GM19397 (cell line): ENCODE results near the gene MPI.
"Not testable (repeated sequence)": the region's sequence is repeated elsewhere in the genome, so short reads cannot be mapped to it uniquely, and the experiment has no call there.

ENCODE experiments used
- ATAC-seq: cut with Tn5 transposase; IDR thresholded peaks from one replicate; pipeline ENCODE4 v1.9.1; 2021; ENCODE audit warnings: mild to moderate bottlenecking, moderate library complexity; ENCODE audit not compliant: unreplicated experiment

Gene MPI

GRCh38 chr15:74890665-74890960 lies 771 bp downstream of the MPI start:
- ATAC-seq = no peak

- ATAC-seq = no peak
Observed at GRCh38 chr15:74891469-74891868, 1.6 kb downstream of the MPI start.

GRCh38 chr15:74892313-74892712 lies 2.5 kb downstream of the MPI start:
- ATAC-seq = no peak

- ATAC-seq = no peak
Observed at GRCh38 chr15:74892931-74893330, 3.1 kb downstream of the MPI start.

DNA sequence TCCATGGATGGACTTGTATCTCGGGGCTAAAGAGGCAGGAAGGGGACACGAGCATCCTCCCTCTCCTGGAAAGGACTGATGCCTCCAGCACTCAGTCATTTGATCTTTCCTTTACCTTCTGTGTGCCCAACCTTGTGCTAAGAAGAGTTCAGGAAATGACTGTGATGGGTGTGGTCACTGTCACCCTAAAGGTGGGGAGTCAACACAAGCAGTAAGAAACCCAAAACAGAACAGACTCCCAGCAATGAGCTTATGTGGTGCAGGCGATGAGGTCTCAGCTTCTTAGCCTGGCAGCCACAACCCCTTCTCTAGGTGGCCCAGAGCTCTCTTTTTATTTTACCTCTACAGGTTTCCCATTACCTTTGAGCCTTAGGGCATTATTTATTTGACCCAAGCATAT lies 3.8 kb downstream of the MPI start:
- ATAC-seq = no peak

DNA sequence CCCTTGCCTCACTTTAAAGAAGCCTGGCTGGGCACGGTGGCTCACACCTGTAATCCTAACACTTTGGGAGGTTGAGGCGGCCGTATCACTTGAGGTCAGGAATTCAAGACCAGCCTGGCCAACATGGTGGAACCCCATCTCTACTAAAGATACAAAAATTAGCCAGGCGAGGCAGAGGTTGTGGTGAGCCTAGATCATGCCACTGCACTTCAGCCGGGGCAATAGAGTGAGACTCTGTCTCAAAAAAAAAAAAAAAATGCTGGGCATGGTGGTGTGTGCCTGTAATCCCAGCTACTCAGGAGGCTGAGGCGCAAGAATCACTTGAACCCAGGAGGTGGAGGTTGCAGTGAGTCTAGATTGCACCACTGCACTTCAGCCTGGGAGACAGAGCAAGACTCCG lies 4.5 kb downstream of the MPI start:
- ATAC-seq = not testable (repeated sequence)

GRCh38 chr15:74895830-74896229 lies 6.0 kb downstream of the MPI start:
- no peak for ATAC-seq

DNA sequence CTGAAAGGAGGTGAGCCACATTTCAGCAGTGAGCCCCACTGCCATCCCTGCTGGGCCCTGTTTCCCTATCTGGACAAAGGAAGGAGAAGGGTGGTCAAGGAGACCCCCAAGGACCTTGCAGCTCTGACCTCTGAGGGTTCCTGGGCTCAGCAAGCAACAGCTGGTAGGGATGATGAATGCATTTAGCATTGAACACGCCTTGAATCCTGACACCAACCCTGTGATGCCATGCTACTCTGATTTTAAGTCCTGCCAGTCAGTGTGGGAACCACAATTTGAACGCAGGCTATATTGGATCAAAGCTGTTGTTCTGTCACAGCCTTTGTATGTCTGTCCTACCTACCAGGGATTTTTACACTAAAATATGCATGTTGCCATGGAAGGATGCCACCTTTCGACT lies 6.5 kb downstream of the MPI start:
- ATAC-seq = no peak

DNA sequence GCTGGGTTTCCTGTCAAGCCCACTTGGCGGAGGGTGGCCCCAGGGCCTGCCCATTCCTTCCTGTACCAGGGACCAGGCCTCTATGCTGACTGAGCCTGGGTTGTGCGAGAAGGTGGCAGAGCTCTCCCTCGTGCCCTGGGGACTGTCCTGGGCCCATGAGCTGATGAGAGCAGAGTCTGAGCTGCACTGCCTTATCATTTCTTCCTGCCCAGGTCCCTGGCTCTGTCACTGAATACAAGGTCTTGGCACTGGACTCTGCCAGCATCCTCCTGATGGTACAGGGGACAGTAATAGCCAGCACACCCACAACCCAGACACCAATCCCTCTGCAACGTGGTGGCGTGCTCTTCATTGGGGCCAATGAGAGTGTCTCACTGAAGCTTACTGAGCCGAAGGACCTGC lies 7.5 kb downstream of the MPI start:
- no peak for ATAC-seq

DNA sequence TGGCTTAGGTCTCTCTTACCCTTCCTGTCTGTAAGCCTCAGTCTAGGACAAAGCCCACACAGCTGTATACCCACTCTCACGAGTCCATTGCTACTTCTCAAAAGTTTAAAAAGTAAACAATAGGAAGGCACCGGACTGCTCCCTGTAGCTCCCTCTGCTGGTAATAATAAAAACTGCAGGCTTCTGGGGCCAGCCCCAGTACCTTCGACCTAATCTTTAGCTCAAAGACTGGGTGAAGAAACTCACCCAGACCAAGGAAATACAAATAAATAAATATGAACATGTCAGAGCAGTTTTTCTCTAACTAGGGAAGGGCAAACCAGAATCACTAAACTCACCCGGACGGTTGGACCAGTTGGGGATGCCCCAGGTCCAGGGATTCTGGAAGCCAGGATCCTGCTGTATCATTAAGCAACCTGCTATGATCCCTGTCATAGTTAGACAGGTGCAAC lies 11.8 kb downstream of the MPI start:
- no peak for ATAC-seq

DNA sequence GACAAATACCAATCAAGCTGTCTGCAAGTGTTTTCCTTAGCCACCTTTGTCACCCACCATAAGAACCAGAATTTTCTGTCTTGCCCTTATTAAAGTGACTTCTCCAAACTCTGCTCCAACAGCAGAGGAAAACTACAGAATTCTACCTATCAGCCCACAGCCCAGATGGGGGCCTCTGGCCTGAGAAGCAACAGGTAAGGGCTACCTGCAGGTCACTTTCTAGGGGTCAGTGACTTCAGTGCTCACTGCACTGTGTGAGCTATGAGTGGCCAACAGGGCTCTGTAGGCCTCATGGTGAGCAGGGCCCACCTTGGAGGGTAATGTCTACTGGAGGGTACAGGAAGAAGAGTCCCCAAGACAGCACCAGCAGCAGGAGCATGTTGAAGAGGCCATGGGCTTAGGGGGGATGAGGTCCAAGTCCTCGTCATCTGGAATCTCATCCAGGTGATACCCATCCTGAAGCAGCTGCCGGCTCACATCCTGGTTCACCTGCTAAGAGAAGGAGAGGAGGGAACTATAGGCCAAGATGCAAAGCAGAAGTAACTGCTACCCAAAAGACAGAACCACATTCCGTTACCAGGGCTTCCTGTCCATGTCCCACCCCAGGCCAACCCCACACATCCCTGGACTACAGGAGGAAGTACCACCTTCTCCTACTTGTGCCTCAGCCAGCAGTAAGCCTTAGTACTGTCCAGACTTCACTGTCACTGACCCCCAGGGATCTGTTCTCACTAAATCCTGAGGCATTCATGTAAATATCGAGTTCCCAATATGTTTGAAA lies 12.6 kb downstream of the MPI start:
- ATAC-seq = no peak

GRCh38 chr15:74903676-74904075 lies 13.8 kb downstream of the MPI start:
- ATAC-seq = no peak

DNA sequence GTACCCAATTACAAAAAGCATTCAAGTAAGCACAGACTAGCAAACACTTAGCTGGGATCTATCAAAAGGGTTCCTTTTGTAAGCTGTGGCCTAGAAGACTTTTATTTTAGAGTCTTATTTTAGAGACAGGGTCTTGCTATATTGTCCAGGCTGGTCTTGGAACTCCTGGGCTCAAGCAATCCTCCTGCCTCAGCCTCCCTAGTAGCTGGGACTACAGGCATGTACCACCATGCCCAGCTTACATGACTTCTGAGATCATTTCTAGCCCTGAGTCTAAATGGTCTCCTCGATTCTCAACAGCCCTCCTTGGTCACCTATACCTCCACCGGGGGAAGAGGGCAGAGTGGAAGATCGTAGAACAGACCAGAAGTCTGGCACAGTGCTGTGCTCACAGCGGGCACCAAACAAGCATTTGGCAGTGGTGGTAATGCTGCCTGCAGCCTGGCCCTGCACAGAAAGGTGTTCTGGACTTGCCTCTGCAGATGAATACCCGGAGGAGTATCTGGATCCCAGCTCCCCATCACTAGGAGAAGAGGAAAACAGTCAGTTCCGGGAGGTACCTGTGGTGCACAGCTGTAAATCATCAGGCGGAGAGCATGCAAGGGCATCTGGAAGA lies 14.5 kb downstream of the MPI start:
- no peak for ATAC-seq

DNA sequence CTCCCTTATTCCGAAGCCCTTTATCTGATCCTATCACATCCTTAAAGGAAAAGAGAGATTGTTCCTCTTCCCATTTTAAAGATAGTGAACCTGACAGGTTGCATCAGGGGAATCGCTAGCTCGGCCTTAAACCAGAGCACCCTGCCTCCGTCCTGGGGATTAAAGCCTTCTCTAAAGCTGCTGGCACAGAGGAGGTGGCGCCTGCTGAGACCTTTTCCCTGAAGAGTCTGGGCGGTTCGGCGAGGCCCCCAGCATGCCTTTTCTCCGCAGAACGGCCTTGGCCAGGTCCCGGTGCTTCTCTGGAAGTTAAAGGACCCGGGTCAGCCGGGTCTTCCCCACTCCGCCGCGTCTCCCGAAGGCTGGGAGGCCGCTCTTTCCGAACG lies 16.2 kb downstream of the MPI start:
- peak; percentile 11 for ATAC-seq

GRCh38 chr15:74906450-74907162 lies 16.8 kb downstream of the MPI start, which contains the start of gene FAM219B:
Gene FAM219B, minus strand, starts transcription at chr15:74906851. Its CDS starts 51 bp downstream, at chr15:74906800.
- ATAC-seq = peak; percentile 87

DNA sequence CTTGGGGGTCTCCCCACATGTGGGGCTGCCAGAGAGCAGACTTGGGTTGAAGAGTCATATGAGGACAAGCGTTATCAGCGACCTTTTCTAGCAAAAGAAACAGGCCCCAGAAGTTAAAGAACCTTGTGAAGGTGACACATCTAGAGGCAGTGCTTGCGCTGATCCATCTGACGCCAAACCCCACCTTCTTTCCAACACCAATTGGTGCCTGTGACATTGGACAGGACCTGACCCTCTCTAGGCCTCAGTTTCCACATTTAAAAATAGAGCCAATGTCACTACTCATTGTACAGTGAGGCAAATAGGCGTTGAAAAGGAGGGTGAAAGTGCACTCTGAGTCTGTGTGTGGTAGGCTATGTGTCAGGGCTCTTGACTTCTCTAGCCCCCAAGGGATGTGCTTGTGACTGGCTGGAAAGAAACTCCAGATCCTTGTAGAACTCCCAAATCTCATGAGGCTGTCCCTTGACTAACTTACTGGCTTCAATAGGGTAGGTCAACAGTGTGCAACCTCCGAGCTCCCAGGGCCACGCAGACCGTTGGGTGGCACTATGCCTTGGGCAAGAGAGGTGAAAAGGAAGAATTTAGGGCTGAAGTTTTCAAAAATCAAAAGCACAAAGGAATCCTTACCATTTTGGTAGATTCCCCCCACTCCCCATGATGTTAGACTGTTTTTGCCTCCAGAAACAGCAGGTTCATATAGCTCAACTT lies 17.5 kb downstream of the MPI start:
- ATAC-seq = no peak

DNA sequence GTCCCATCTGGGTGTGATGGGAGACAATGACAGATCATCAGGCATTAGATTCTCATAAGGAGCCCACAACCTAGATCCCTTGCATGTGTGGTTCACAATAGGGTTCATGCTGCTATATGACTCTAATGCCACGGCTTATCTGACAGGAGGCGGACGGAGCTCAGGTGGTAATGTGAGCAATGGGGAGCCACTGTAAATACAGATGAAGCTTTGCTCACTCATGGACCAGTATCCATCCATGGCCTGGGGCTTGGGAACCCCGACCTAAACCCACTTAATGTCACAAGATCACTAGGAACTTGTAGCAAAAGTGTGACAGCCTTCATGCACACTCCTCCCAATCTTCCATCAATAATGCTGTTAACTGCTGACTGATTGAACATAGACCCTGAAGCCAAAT lies 18.8 kb downstream of the MPI start:
- no peak for ATAC-seq

DNA sequence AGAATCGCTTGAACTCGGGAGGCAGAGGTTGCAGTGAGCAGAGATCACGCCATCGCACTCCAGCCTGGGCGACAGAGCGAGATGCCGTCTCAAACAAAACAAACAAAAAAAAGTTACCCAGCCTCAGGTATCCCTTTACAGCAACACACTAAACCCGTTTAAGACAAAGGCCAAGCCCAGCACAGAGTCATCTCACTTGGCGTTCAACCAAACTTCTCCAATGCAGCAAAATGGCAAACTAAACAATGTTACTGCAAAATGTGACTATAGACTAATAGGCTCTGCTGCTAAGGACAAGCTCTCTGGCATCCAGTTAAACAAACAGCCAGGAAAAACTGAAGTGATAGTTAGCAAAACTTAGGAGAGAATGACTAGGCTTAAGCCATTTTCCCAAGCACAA lies 23.2 kb downstream of the MPI start:
- ATAC-seq = no peak

DNA sequence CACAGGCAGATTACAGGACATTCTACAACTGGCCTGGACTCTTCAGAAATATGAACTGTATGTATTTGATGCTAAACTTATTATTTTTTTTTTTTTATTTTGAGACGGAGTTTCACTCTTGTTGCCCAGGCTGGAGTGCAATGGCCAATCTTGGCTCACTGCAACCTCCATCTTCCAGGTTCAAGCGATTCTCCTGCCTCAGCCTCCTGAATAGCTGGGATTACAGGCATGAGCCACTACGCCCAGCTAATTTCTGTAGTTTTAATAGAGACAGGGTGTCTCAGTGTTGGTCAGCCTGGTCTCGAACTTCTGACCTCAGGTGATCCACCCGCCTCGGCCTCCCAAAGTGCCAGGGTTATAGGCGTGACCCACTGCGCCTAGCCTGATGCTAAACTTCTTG lies 24.0 kb downstream of the MPI start:
- not testable (repeated sequence) for ATAC-seq

DNA sequence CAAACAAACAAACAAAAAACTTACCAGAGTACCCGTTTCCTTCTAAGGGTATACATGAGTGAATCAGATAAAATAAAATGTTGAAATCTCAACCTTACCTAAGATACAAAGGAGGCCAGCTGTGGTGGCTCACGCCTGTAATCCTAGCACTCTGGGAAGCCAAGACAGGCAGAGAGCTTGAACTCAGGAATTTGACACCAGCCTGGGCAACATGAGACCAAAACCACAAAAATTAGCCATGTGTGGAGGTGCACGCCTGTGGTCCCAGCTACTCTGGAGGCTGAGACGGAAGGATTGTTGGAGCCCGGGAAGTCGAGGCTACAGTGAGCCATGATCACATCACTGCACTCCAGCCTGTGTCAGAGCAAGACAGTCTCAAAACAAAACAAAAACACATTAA lies 27.8 kb downstream of the MPI start:
- no peak for ATAC-seq

DNA sequence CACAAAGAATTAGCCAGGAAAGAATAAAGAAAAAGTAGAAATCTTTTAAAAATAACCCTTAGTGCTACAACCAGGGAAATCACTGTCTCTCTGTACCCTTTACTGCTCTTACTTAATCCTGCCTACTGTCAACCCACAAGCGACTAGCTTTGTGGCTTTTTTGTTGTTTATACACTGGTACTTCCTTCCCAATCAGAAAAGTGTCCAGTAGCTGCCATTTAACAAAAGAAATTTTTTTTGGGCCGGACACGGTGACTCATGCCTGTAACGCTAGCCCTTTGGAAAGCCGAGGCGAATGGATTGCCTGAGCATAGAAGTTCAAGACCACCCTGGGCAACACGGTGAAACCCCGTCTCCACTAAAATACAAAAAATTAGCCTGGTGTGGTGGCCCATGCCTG lies 30.6 kb downstream of the MPI start:
- no peak for ATAC-seq

DNA sequence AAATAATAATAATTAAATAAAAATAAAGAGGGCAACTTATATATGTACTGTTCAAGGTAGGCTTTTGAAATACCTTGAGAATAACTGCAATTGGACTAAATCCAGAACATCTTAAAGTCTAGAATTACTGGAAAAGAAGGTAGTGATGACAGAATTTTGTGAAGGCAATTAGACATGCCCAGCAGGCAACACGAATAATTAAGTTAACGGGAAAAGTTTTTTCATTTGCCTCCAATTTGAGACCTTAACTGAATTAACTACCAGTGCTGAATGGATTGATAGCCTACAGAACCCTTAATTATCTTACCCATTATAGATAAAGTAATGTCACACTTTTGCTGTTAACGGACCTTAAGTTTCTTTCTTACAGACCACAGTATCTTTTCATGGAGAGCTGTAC lies 34.7 kb downstream of the MPI start:
- ATAC-seq = no peak
